ENCODE data around the gene KRTAP12-3. TPM values are rescaled to one million over a fixed set of nuclear protein-coding genes. Genes with fewer than 3 reads are reported as not detected.
"Not testable (repeated sequence)": the region's sequence is repeated elsewhere in the genome, so short reads cannot be mapped to it uniquely, and the experiment has no call there.

KRTAP12-3 gene
- polyA plus RNA-seq, 12 donors, result not detected

GRCh38 chr21:44650973-44651675, 6.6 kb upstream of the KRTAP12-3 start:
- DNase-seq, result no peak

GRCh38 chr21:44653123-44653522, 4.6 kb upstream of the KRTAP12-3 start:
- no peak for DNase-seq

DNA sequence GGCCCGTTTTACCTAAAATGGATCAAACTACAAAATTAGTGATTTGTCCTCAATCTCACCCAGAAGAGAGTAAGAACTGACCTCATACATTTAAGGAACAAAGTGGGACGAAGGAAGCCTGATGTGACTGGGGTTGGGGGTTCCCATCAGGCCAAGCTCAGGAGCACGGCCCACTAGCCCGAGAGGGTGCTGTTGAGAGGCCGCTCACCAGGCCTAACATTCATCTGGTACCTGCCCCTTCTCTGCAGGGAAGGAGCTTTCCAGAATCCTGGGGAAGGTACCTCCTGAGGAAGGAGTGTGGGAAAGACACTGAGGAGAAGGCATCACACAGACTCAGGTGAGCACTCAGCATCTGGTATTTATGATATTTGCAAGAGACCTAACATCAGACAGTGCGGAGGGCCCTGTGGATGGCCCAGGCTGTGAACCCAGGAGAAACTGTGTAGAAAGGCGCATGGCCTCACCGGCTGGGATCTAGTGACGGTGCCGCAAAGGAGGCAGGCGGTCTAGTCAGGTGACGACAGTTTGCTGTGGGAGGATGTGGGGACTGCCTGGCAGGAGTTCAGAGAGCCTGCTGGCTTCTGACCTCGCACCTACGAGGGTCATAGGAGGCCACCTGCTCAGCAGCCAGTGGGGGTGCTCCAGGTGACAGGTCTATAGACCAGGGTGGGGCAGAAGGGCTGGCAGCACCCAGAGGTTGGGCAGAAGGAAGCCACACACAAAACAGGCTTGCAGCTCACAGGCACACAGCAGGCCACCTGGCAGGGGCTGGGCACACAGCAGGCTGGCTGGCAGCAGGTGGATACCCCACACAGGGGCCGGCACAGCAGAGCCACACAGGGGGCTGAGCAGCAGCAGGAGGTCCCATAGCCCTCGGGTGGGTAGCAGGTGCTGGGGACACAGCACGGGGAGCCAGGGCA, 3.8 kb upstream of the KRTAP12-3 start:
- DNase-seq, result no peak

- DNase-seq, result no peak
Measured at GRCh38 chr21:44654576-44655175, 3.1 kb upstream of the KRTAP12-3 start, which contains the start of gene KRTAP12-4. TSS of gene KRTAP12-4 (minus strand) at chr21:44654659. CDS start at chr21:44654614, 45 bp downstream.

GRCh38 chr21:44656868-44657267, 864 bp upstream of the KRTAP12-3 start:
- no peak for DNase-seq

DNA sequence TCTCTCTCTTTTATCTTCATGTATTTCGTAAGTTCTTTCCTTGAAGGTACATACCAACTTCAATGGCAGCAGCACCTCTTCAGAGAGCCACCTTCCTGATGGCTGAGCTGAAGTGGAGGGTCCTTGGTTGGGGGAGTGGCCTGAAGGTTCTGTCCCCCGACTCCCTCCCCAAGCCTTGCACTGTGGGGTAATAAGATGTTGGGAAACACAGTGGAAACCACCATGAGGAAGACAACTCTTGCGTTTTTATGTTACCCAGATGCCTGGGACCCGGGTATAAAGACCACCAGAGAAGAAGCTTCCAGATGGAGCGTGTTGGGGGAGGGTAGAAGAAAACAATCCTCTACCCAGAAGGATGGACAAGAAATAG, 794 bp downstream of the KRTAP12-3 start:
- no peak for DNase-seq

DNA sequence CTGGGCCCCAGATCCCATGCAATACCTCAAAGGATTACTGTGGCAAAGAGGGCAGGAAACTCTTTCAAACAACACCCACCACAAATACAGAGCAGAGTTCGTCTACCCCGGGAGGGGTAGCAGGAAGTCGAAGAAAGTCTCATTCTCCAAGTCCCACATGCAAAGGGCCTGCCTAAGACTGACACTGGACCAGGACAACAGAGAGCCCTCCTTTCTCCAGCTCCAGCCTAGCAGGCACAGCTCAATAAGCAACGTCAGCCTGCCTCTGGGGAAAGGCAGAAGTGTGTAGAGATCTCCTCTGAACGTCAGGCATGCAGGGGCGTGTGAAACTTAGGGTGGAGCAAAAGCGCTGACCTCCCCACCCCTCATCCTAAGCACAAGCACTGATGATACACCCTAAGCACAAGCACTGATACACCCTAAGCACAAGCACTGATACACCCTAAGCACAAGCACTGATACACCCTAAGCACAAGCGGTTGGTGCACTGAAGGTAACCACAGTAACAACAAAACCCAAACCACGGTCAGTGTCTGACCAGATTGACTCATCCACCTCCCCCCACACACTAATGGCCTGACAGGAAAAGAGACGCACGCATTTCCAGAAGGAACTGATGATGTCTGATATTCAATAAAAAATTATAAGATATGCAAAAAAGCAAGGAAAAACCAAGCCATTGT, 1.3 kb downstream of the KRTAP12-3 start:
- DNase-seq, result no peak

DNA sequence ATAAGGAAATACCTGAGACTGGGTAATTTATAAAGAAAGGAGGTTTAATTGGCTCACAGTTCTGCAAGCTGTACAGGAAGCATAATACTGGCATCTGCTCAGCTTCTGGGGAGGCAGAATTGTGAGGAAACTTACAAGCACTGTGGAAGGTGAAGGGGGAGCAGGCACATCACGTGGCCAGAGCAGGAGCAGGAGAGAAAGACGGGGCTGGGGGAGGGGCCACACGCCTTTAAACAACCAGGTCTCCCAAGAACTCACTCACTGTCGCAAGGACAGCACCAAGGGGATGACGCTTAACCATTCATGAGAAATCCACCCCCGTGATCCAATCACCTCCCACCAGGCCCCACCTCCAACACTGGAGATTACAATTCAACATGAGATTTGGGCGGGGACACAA, 3.8 kb downstream of the KRTAP12-3 start:
- DNase-seq, result not testable (repeated sequence)

DNA sequence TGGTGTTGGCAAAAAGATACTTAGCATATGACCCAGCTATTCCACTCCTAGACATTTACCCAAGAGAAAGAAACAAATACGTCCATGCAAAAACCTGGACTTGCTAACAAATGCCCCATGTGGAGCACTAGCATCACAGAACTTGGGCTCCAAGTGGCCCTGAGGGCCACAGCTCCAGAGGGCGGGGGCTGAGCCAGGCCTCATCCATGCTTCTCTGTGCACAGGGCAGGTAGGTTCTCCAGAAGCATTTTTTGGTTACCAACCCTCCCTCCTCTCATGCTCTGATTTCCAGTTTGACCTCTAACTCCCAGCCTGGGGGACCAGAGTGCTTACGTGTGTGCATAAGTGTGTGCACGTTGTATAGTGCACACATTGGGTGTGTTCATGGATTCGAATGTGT, 7.0 kb downstream of the KRTAP12-3 start:
- no peak for DNase-seq

- no peak for DNase-seq
Measured at GRCh38 chr21:44666401-44667320, 8.9 kb downstream of the KRTAP12-3 start, which contains the start of gene KRTAP12-2. TSS of gene KRTAP12-2 (minus strand) at chr21:44666927. CDS start at chr21:44666886, 41 bp downstream.

DNA sequence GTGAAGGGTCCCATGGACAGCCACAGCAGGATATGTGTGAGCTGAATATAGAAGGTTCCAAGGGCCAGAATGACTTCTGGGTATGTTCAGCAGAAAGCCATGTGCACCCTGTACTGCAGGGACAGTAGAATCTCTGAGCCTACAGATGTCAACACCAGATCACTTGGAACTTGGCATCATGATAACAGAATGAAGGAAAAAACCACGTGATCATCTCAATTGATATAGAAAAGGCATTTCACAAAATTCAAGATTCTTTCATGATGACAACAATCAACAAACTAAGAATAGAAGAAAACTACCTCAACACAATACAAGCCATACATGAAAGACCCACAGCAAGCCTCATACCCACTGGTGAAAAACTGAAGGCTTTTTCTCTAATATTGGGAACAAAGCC, 9.9 kb downstream of the KRTAP12-3 start:
- no peak for DNase-seq

GRCh38 chr21:44670642-44671432, 13.1 kb downstream of the KRTAP12-3 start:
- DNase-seq, result no peak

DNA sequence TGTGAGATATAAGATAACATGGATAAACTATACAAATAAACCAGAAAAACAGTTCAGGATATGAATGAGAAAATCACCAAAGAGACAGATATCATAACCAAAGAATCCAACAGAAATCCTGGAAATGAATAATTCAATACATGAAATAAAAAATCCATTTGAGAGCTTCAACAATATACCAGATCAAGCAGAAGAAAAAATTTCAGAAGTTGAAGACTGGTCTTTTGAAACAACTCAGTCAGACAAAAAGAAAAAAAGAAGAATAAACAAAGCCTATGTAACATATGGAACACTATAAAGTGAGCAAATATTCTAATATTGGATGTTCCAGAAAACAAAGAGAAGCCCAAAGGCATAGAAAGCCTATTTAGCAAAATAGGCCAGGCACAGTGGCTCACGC, 14.2 kb downstream of the KRTAP12-3 start:
- DNase-seq, result no peak

- no peak for DNase-seq
Measured at GRCh38 chr21:44677881-44678280, 20.1 kb downstream of the KRTAP12-3 start.

DNA sequence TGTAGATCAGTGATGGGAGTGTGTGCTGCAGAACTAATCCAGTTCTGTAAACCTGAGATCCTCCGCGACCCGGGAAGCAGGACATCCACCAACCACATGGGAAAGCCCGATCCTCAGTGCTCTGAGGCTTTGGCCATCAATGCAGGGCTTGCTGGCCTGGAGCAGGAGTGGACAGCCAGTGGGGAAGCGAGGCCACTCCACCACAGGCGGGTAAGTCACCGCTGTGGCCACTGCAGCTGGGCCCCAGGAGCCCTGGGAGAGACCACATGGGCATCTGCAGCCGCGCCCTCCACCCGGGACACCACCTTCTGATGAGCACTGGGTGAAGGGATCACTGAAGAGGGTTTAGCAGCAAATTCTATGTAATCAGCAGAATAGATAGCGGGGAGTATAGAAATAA, 23.4 kb downstream of the KRTAP12-3 start:
- no peak for DNase-seq

- DNase-seq, result no peak
Measured at GRCh38 chr21:44681861-44682579, 24.3 kb downstream of the KRTAP12-3 start, which contains the start of gene KRTAP12-1. TSS of gene KRTAP12-1 (minus strand) at chr21:44682163. CDS start at chr21:44682123, 40 bp downstream.

GRCh38 chr21:44682580-44683151, 24.9 kb downstream of the KRTAP12-3 start:
- DNase-seq, result no peak

GRCh38 chr21:44684077-44684476, 26.3 kb downstream of the KRTAP12-3 start:
- DNase-seq, result no peak

DNA sequence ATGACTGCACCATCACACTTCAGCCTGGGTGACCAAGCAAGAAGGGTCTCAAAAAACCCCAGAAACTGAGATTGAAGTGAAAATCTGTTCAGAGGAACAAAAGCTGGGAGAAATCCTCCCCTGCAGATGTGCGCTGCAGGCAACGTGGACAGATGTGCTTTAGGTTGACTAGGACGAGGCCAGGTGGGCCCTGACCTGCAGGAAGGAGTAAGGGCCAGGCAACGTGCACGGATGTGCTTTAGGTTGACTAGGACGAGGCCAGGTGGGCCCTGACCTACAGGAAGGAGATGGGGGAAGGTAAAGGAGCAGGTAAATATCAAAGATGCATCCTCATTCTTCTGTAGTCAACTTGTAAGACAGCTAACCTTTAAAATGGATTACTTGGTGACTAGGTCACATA, 26.8 kb downstream of the KRTAP12-3 start:
- DNase-seq, result no peak

Measured in muscle of arm (tissue), 12 donors.